K562 (cell line): ENCODE results near the gene NBPF14. TPM values are rescaled to one million over a fixed set of nuclear protein-coding genes. Genes with fewer than 3 reads are reported as not detected.
"Not testable (repeated sequence)": the region's sequence is repeated elsewhere in the genome, so short reads cannot be mapped to it uniquely, and the experiment has no call there.

ENCODE experiments used
- ATAC-seq: fragments of 200-7000 bp; cut with Tn5 transposase; 3 replicates; pipeline ENCODE4 v1.9.1; 2020; ENCODE audit warnings: moderate library complexity
- BruUV-seq: library from RNA; stranded (reverse); fragments of 400-500 nt; replicated peaks from 2 replicates; lab custom pipeline; 2021; lab: Mats Ljungman, UMichigan
- CTCF ChIA-PET: fragments of 300-600 bp; formaldehyde crosslinking; extraction: SDS; loops from one replicate; lab custom pipeline; 2021; ENCODE audit warnings: low intra/inter-chr PET ratio; lab: Yijun Ruan, JAX
- POLR2A ChIA-PET: fragments of 300-600, 350-650 bp; sonication (Branson Sonifier 250); formaldehyde crosslinking; extraction: SDS; loops from one replicate; lab custom pipeline; 2021; ENCODE audit warnings: antibody characterized with exemption, inconsistent platforms; lab: Yijun Ruan, JAX
- DNase-seq, 4 experiments: peaks; one replicate each; pipeline versions ENCODE4 v3.0.0 to v3.0.0-alpha.2; 2011 to 2018; ENCODE audit warnings: low spot score in 3 of 4, mixed read lengths in 3 of 4; ENCODE audit errors: extremely low read depth in 1 of 4
- FAIRE-seq: peaks from 2 replicates; lab custom pipeline; 2011; peaks lifted over from hg19 to GRCh38; lab: Jason Lieb, UNC
- H2AFZ ChIP-seq: 2 replicates; pipeline ENCODE4 v1.6.0; 2011; ENCODE audit warnings: low read depth, low read length, control low read depth, inconsistent platforms
- H3K27ac ChIP-seq: fragments of 200-600 bp; 3 replicates; pipeline ENCODE4 v1.8.0; 2011; ENCODE audit warnings: low read depth, mild to moderate bottlenecking, control low read depth, inconsistent platforms, low read length, moderate library complexity, mixed read lengths; ENCODE audit errors: extremely low read depth
- H3K27me3 ChIP-seq, 2 experiments: fragments of 300-600 bp in 1 of 2; 2 replicates in 1 of 2; 3 replicates in 1 of 2; pipeline versions ENCODE4 v1.6.0 to v1.8.0; 2011; ENCODE audit warnings: inconsistent platforms in 2 of 2, low read length in 2 of 2, mild to moderate bottlenecking in 1 of 2, mixed read lengths in 1 of 2, moderate library complexity in 1 of 2; ENCODE audit not compliant: control insufficient read depth in 2 of 2, insufficient read depth in 2 of 2
- H3K36me3 ChIP-seq: fragments of 300-600 bp; 3 replicates; pipeline ENCODE4 v1.8.0; 2011; ENCODE audit warnings: mild to moderate bottlenecking, low read length, inconsistent platforms; ENCODE audit not compliant: control insufficient read depth, insufficient read depth
- H3K4me1 ChIP-seq, 2 experiments: fragments of 200-600 bp in 1 of 2; replicated peaks in 1 of 2; 2 replicates in 1 of 2; 3 replicates in 1 of 2; pipeline versions ENCODE4 v1.5.1 to v1.8.0; 2011; ENCODE audit warnings: inconsistent platforms in 2 of 2, low read length in 2 of 2, mild to moderate bottlenecking in 1 of 2, mixed read lengths in 1 of 2, moderate library complexity in 1 of 2; ENCODE audit not compliant: control insufficient read depth in 2 of 2, insufficient read depth in 2 of 2
- H3K4me2 ChIP-seq: 2 replicates; pipeline ENCODE4 v1.6.1; 2011; ENCODE audit warnings: low read length, control low read depth, inconsistent platforms, mixed read lengths; ENCODE audit not compliant: insufficient read depth
- H3K4me3 ChIP-seq: fragments of 200-600 bp; sonication (generic), shearing (Covaris generic); 2 replicates; pipeline ENCODE4 v1.5.1; 2016; ENCODE audit warnings: control low read depth, inconsistent platforms
- H3K79me2 ChIP-seq: fragments of 200-600 bp; 3 replicates; pipeline ENCODE4 v1.8.0; 2011; ENCODE audit warnings: low read length, inconsistent platforms; ENCODE audit not compliant: control insufficient read depth, insufficient read depth
- H3K9ac ChIP-seq, 2 experiments: 2 replicates each; pipeline versions ENCODE4 v1.6.0 to v1.6.1; 2011; ENCODE audit warnings: low read depth in 2 of 2, low read length in 2 of 2, control low read depth in 1 of 2, inconsistent platforms in 1 of 2, mild to moderate bottlenecking in 1 of 2, mixed read lengths in 1 of 2; ENCODE audit not compliant: insufficient read depth in 1 of 2
- H3K9me1 ChIP-seq: one replicate; pipeline ENCODE4 v1.6.0; 2011; ENCODE audit warnings: inconsistent platforms, mild to moderate bottlenecking, low read length, moderate library complexity; ENCODE audit not compliant: control insufficient read depth, insufficient read depth
- H3K9me3 ChIP-seq: replicated peaks from 2 replicates; pipeline ENCODE4 v1.5.1; 2011; ENCODE audit warnings: low read depth, low read length, inconsistent platforms; ENCODE audit not compliant: control insufficient read depth, insufficient read depth
- H4K20me1 ChIP-seq: replicated peaks from 2 replicates; pipeline ENCODE4 v1.6.1; 2011; ENCODE audit warnings: low read length, inconsistent platforms, mixed read lengths; ENCODE audit not compliant: control insufficient read depth, insufficient read depth
- ATF1 ChIP-seq, 2 experiments: fragments of 450-650 bp in 1 of 2; IDR thresholded peaks; 2 replicates each; pipeline ENCODE4 v1.6.1; 2016; ENCODE audit warnings: missing compliant biosample characterization in 1 of 2, missing genetic modification characterization in 1 of 2
- CXXC5 ChIP-seq: fragments of 250-450 bp; sonication (Bioruptor Pico); IDR thresholded peaks from 2 replicates; pipeline ENCODE4 v1.8.0; 2022; ENCODE audit warnings: inconsistent platforms, mild to moderate bottlenecking, moderate library complexity
- MEIS2 ChIP-seq: fragments of 450-650 bp; IDR thresholded peaks from 2 replicates; pipeline ENCODE4 v1.6.1; 2014; ENCODE audit warnings: mild to moderate bottlenecking; ENCODE audit not compliant: partially characterized antibody
- NRF1 ChIP-seq, 2 experiments: fragments of 450-650 bp; IDR thresholded peaks in 1 of 2; conservative IDR thresholded peaks in 1 of 2; 2 replicates each; pipeline ENCODE4 v1.6.1; 2014; ENCODE audit warnings: mild to moderate bottlenecking in 2 of 2
- POLR3A ChIP-seq: IDR thresholded peaks from 2 replicates; pipeline ENCODE4 v1.6.1; 2011; ENCODE audit warnings: borderline replicate concordance, mild to moderate bottlenecking, moderate library complexity; ENCODE audit not compliant: insufficient read length, insufficient read depth; ENCODE audit errors: extremely low read depth
- WGBS: fragments of 100-300 bp; shearing (Covaris generic); methylation state at CpG from one replicate; pipeline ENCODE4 v1.1.6; 2016; ENCODE audit warnings: low coverage, mixed read lengths; ENCODE audit not compliant: insufficient coverage; ENCODE audit errors: missing lambda C conversion rate; 5-methylcytosine and 5-hydroxymethylcytosine counted together
- in situ Hi-C: fragments of 300-500 bp; cut with MboI; formaldehyde crosslinking; loops from 4 replicates; pipeline ENCODE4 v1.15.0; 2018; ENCODE audit warnings: inconsistent platforms, mixed read lengths
- intact Hi-C: fragments of 100-400 bp; cut with micrococcal nuclease; formaldehyde crosslinking; loops from 2 replicates; pipeline ENCODE4 v1.14.2; 2022
- polyA plus RNA-seq, 8 experiments: library from polyadenylated mRNA; depleted of rRNA in 4 of 8; stranded (reverse) in 5 of 8; unstranded in 3 of 8; fragments of >200 nt; fragmentation: Nextera tagmentation in 2 of 8; fragmentation: Illumina TruSeq in 1 of 8; extraction: Ambion mirVana in 2 of 8; extraction: Trizol in 1 of 8; gene quantifications; 2 replicates each; pipeline versions ENCODE4 v1.2.1 to v1.2.3, GENCODE V29; 2011 to 2014; ENCODE audit warnings: inconsistent platforms in 1 of 8, missing spikeins in 1 of 8
- total RNA-seq, 7 experiments: library from RNA; depleted of rRNA in 6 of 7; stranded (reverse); fragments of >200 nt in 6 of 7; fragmentation: Illumina TruSeq in 2 of 7; extraction: Trizol in 2 of 7; gene quantifications; 2 replicates each; pipeline versions ENCODE4 v1.2.1 to v1.2.3, GENCODE V29; 2011 to 2021; ENCODE audit warnings: low replicate concordance in 1 of 7
- TF ChIP-seq, protein P1 (sequence below), 2 experiments: fragments of 450-650 bp in 1 of 2; sonication (generic) in 1 of 2; formaldehyde crosslinking in 1 of 2; IDR thresholded peaks; 2 replicates each; pipeline versions ENCODE4 v1.7.1 to v1.9.0; 2016 to 2022; ENCODE audit warnings: inconsistent platforms in 1 of 2, mild to moderate bottlenecking in 1 of 2, missing genetic modification reagents in 1 of 2
- TF ChIP-seq, protein P2 (sequence below): sonication (generic); IDR thresholded peaks from 2 replicates; pipeline ENCODE4 v1.6.1; 2016

NBPF14 gene
- total and polyA plus RNA-seq, 9 of the 15 experiments (the other 6 are each of a cell fraction or from before 2014, with no cell fraction given): 0.99 to 10.6 (median 6.1) TPM

GRCh38 chr1:148529101-148529567 is 66.7 kb downstream of the NBPF14 start (continued):
- TF ChIP-seq, protein P1, sequence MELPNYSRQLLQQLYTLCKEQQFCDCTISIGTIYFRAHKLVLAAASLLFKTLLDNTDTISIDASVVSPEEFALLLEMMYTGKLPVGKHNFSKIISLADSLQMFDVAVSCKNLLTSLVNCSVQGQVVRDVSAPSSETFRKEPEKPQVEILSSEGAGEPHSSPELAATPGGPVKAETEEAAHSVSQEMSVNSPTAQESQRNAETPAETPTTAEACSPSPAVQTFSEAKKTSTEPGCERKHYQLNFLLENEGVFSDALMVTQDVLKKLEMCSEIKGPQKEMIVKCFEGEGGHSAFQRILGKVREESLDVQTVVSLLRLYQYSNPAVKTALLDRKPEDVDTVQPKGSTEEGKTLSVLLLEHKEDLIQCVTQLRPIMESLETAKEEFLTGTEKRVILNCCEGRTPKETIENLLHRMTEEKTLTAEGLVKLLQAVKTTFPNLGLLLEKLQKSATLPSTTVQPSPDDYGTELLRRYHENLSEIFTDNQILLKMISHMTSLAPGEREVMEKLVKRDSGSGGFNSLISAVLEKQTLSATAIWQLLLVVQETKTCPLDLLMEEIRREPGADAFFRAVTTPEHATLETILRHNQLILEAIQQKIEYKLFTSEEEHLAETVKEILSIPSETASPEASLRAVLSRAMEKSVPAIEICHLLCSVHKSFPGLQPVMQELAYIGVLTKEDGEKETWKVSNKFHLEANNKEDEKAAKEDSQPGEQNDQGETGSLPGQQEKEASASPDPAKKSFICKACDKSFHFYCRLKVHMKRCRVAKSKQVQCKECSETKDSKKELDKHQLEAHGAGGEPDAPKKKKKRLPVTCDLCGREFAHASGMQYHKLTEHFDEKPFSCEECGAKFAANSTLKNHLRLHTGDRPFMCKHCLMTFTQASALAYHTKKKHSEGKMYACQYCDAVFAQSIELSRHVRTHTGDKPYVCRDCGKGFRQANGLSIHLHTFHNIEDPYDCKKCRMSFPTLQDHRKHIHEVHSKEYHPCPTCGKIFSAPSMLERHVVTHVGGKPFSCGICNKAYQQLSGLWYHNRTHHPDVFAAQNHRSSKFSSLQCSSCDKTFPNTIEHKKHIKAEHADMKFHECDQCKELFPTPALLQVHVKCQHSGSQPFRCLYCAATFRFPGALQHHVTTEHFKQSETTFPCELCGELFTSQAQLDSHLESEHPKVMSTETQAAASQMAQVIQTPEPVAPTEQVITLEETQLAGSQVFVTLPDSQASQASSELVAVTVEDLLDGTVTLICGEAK (IDR thresholded peaks at IDR 0.05): peak; percentile 58; the same call in 1 of the 2 replicates
- TF ChIP-seq, protein P1 (CRISPR knock-in tag; IDR thresholded peaks at IDR 0.05): not testable (repeated sequence)
- TF ChIP-seq, protein P2, sequence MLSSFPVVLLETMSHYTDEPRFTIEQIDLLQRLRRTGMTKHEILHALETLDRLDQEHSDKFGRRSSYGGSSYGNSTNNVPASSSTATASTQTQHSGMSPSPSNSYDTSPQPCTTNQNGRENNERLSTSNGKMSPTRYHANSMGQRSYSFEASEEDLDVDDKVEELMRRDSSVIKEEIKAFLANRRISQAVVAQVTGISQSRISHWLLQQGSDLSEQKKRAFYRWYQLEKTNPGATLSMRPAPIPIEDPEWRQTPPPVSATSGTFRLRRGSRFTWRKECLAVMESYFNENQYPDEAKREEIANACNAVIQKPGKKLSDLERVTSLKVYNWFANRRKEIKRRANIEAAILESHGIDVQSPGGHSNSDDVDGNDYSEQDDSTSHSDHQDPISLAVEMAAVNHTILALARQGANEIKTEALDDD: peak; percentile 15; the same call in 1 of the 2 replicates
- TF ChIP-seq CXXC5 (CRISPR knock-in tag) (peak; percentile 55; the same call in 1 of the 2 replicates), ATF1 (tag; IDR thresholded peaks at IDR 0.05) (peak; percentile 29; the same call in 1 of the 2 replicates), POLR3A (peak; percentile 67), MEIS2 (peak; percentile 77), NRF1 (conservative IDR thresholded peaks at IDR 0.05 in 1 of 2, IDR thresholded peaks at IDR 0.05 in 1 of 2) (peak; percentile 17 to 23; a peak in 1 of 4 replicates)
- TF ChIP-seq ATF1 (CRISPR knock-in tag; IDR thresholded peaks at IDR 0.05): not testable (repeated sequence)

DNA sequence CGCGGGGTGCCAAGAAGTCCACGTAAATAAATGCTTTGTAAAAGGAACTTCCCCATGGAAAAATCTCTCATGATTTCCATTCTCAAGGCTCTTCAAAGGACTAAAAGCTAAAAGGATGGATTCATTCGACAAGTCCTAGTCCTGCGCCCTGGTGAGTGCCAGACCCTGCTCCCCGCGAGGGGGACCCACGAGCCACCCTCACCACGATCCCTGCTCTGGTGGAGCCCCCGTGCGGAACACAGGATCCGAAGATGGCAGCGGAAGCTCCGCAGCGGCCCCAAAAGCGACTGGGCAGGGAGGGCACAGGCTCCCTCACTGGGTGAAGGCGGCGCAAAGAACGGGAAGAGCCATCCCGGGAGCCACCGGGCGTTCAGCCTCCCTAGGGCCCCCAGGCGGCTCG is 67.2 kb downstream of the NBPF14 start:
- H3K4me2 ChIP-seq, DNase-seq, BruUV-seq, H3K9me1 ChIP-seq, H3K4me3 ChIP-seq, H2AFZ ChIP-seq, H3K36me3 ChIP-seq, FAIRE-seq, POLR2A ChIA-PET, ATAC-seq, H3K27ac ChIP-seq, H3K79me2 ChIP-seq, H3K9me3 ChIP-seq, H4K20me1 ChIP-seq, H3K27me3 ChIP-seq, CTCF ChIA-PET, H3K4me1 ChIP-seq, intact Hi-C loops, H3K9ac ChIP-seq: not testable (repeated sequence)
- 67% methylated on average over 3 of the region's 24 CpGs for WGBS
- in situ Hi-C loops: loop anchor here (25.0 kb wide), 1 partner anchor 166 kb away; no protein-coding TSS in a partner anchor
